ENCODE data around the gene LMOD3.

The LMOD3 gene

GRCh38 chr3:69099576-69099975 lies 22.8 kb downstream of the LMOD3 start:
- Histone ChIP-seq H2AFZ (ENCODE audit: low read length) (no peak overlapping the region), H3K36me3 (replicated peaks in 1 of 2; ENCODE audit: control insufficient read depth in 2 of 2, insufficient read depth in 2 of 2, low read length in 2 of 2) (peaks cover 4 to 35% of the 10 kb centered on the region in 2 donors), H3K4me1 (ENCODE audit: control insufficient read depth in 2 of 2, insufficient read depth in 1 of 2, low read depth in 1 of 2, low read length in 2 of 2) (no peaks in the 10 kb centered on the region), H3K27me3 (ENCODE audit: control insufficient read depth in 3 of 3, insufficient read depth in 3 of 3, low read depth in 1 of 3, low read length in 3 of 3) (no peaks in the 10 kb centered on the region), H3K14ac (ENCODE audit: low read length) (no peak overlapping the region), H3K4me3 (ENCODE audit: low read length in 2 of 2) (no peak overlapping the region), H3K79me1 (ENCODE audit: low read depth, low read length) (no peaks in the 10 kb centered on the region), H2BK12ac (ENCODE audit: low read length) (no peak overlapping the region), H3K27ac (replicated peaks; ENCODE audit: low read length) (no peak overlapping the region), H3K23ac (ENCODE audit: low read depth, low read length, poor library complexity) (no peak overlapping the region), H2BK120ac (ENCODE audit: low read depth, low read length) (no peak overlapping the region), H3K18ac (ENCODE audit: low read length) (no peak overlapping the region), H3K9ac (ENCODE audit: low read depth, low read length, poor library complexity) (no peak overlapping the region), H2BK15ac (ENCODE audit: low read length) (no peak overlapping the region), H3K9me3 (replicated peaks in 1 of 2; ENCODE audit: control insufficient read depth in 2 of 2, insufficient read depth in 1 of 2, low read depth in 1 of 2, low read length in 2 of 2) (no peaks in the 10 kb centered on the region), H4K8ac (ENCODE audit: low read depth, low read length) (no peak overlapping the region), H2BK5ac (ENCODE audit: low read length) (no peak overlapping the region), H3K4me2 (ENCODE audit: insufficient read depth, low read length, poor library complexity, severe bottlenecking) (no peak overlapping the region), H4K91ac (ENCODE audit: low read depth, low read length, poor library complexity) (no peak overlapping the region), H2AK5ac (ENCODE audit: low read depth, low read length) (no peak overlapping the region), H3K4ac (ENCODE audit: low read length) (no peak overlapping the region)
- no peak for DNase-seq (ENCODE audit: low spot score)
- no CpG with 5 or more reads among the region's 4 CpGs for WGBS, 2 donors (ENCODE audit: extremely low coverage in 2 of 2, insufficient read length in 2 of 2, insufficient replicate concordance in 1 of 2)

- Histone ChIP-seq H4K91ac (ENCODE audit: low read depth, low read length, poor library complexity) (no peak overlapping the region), H2BK12ac (ENCODE audit: low read length) (no peak overlapping the region), H3K4me2 (ENCODE audit: insufficient read depth, low read length, poor library complexity, severe bottlenecking) (no peak overlapping the region), H3K4me3 (ENCODE audit: low read length in 2 of 2) (no peak overlapping the region), H3K9me3 (replicated peaks in 1 of 2; ENCODE audit: control insufficient read depth in 2 of 2, insufficient read depth in 1 of 2, low read depth in 1 of 2, low read length in 2 of 2) (no peaks in the 10 kb centered on the region), H3K36me3 (replicated peaks in 1 of 2; ENCODE audit: control insufficient read depth in 2 of 2, insufficient read depth in 2 of 2, low read length in 2 of 2) (peaks cover 4 to 20% of the 10 kb centered on the region in 2 donors), H3K27me3 (ENCODE audit: control insufficient read depth in 3 of 3, insufficient read depth in 3 of 3, low read depth in 1 of 3, low read length in 3 of 3) (no peaks in the 10 kb centered on the region), H3K23ac (ENCODE audit: low read depth, low read length, poor library complexity) (no peak overlapping the region), H3K9ac (ENCODE audit: low read depth, low read length, poor library complexity) (no peak overlapping the region), H2AFZ (ENCODE audit: low read length) (no peak overlapping the region), H3K4me1 (ENCODE audit: control insufficient read depth in 2 of 2, insufficient read depth in 1 of 2, low read depth in 1 of 2, low read length in 2 of 2) (peaks cover 0 to 5% of the 10 kb centered on the region in 2 donors), H2BK15ac (ENCODE audit: low read length) (no peak overlapping the region), H4K8ac (ENCODE audit: low read depth, low read length) (no peak overlapping the region), H3K14ac (ENCODE audit: low read length) (no peak overlapping the region), H3K79me1 (ENCODE audit: low read depth, low read length) (no peaks in the 10 kb centered on the region), H2AK5ac (ENCODE audit: low read depth, low read length) (no peak overlapping the region), H2BK5ac (ENCODE audit: low read length) (no peak overlapping the region), H3K4ac (ENCODE audit: low read length) (no peak overlapping the region), H3K27ac (replicated peaks; ENCODE audit: low read length) (no peak overlapping the region), H2BK120ac (ENCODE audit: low read depth, low read length) (no peak overlapping the region), H3K18ac (ENCODE audit: low read length) (no peak overlapping the region)
- no peak for DNase-seq (ENCODE audit: low spot score)
- WGBS, 2 donors (ENCODE audit: extremely low coverage in 2 of 2, insufficient read length in 2 of 2, insufficient replicate concordance in 1 of 2): no CpG with 5 or more reads among the region's 9 CpGs
These were observed 24.8 kb downstream of the LMOD3 start for GRCh38 chr3:69097407-69098086.

- H4K91ac ChIP-seq (ENCODE audit: low read depth, low read length, poor library complexity): no peak overlapping the region
- H2BK12ac ChIP-seq (ENCODE audit: low read length): no peak overlapping the region
- H3K36me3 ChIP-seq (replicated peaks in 1 of 2; ENCODE audit: control insufficient read depth in 2 of 2, insufficient read depth in 2 of 2, low read length in 2 of 2): peaks cover 0 to 7% of the 10 kb centered on the region in 2 donors
- no peaks in the 10 kb centered on the region for H3K27me3 ChIP-seq (ENCODE audit: control insufficient read depth in 3 of 3, insufficient read depth in 3 of 3, low read depth in 1 of 3, low read length in 3 of 3)
- H2BK120ac ChIP-seq (ENCODE audit: low read depth, low read length): no peak overlapping the region
- H3K18ac ChIP-seq (ENCODE audit: low read length): no peak overlapping the region
- H3K14ac ChIP-seq (ENCODE audit: low read length): no peak overlapping the region
- H3K4me2 ChIP-seq (ENCODE audit: insufficient read depth, low read length, poor library complexity, severe bottlenecking): no peak overlapping the region
- no peak overlapping the region for H3K27ac ChIP-seq (replicated peaks; ENCODE audit: low read length)
- WGBS, 2 donors (ENCODE audit: extremely low coverage in 2 of 2, insufficient read length in 2 of 2, insufficient replicate concordance in 1 of 2): no CpG with 5 or more reads among the region's 5 CpGs
- no peak overlapping the region for H2AFZ ChIP-seq (ENCODE audit: low read length)
- H2BK15ac ChIP-seq (ENCODE audit: low read length): no peak overlapping the region
- no peaks in the 10 kb centered on the region for H3K9me3 ChIP-seq (replicated peaks in 1 of 2; ENCODE audit: control insufficient read depth in 2 of 2, insufficient read depth in 1 of 2, low read depth in 1 of 2, low read length in 2 of 2)
- H3K79me1 ChIP-seq (ENCODE audit: low read depth, low read length): no peaks in the 10 kb centered on the region
- peaks cover 5 to 11% of the 10 kb centered on the region in 2 donors for H3K4me1 ChIP-seq (ENCODE audit: control insufficient read depth in 2 of 2, insufficient read depth in 1 of 2, low read depth in 1 of 2, low read length in 2 of 2)
- H2AK5ac ChIP-seq (ENCODE audit: low read depth, low read length): no peak overlapping the region
- H4K8ac ChIP-seq (ENCODE audit: low read depth, low read length): no peak overlapping the region
- H3K4ac ChIP-seq (ENCODE audit: low read length): no peak overlapping the region
- no peak overlapping the region for H3K23ac ChIP-seq (ENCODE audit: low read depth, low read length, poor library complexity)
- H2BK5ac ChIP-seq (ENCODE audit: low read length): no peak overlapping the region
- no peak overlapping the region for H3K9ac ChIP-seq (ENCODE audit: low read depth, low read length, poor library complexity)
- DNase-seq (ENCODE audit: low spot score): no peak
- no peak overlapping the region for H3K4me3 ChIP-seq (ENCODE audit: low read length in 2 of 2)
These were observed 26.1 kb downstream of the LMOD3 start for GRCh38 chr3:69096299-69096698.

- Histone ChIP-seq H2BK15ac (ENCODE audit: low read length) (no peak overlapping the region), H3K79me1 (ENCODE audit: low read depth, low read length) (no peaks in the 10 kb centered on the region), H3K27me3 (ENCODE audit: control insufficient read depth in 3 of 3, insufficient read depth in 3 of 3, low read depth in 1 of 3, low read length in 3 of 3) (no peaks in the 10 kb centered on the region), H3K18ac (ENCODE audit: low read length) (no peak overlapping the region), H2AFZ (ENCODE audit: low read length) (no peak overlapping the region), H3K36me3 (replicated peaks in 1 of 2; ENCODE audit: control insufficient read depth in 2 of 2, insufficient read depth in 2 of 2, low read length in 2 of 2) (peaks cover 0 to 6% of the 10 kb centered on the region in 2 donors), H3K4me1 (ENCODE audit: control insufficient read depth in 2 of 2, insufficient read depth in 1 of 2, low read depth in 1 of 2, low read length in 2 of 2) (peaks cover 5 to 11% of the 10 kb centered on the region in 2 donors), H3K14ac (ENCODE audit: low read length) (no peak overlapping the region), H4K8ac (ENCODE audit: low read depth, low read length) (no peak overlapping the region), H4K91ac (ENCODE audit: low read depth, low read length, poor library complexity) (no peak overlapping the region), H2BK5ac (ENCODE audit: low read length) (no peak overlapping the region), H3K4me3 (ENCODE audit: low read length in 2 of 2) (no peak overlapping the region), H3K4ac (ENCODE audit: low read length) (no peak overlapping the region), H3K27ac (replicated peaks; ENCODE audit: low read length) (no peak overlapping the region), H3K9ac (ENCODE audit: low read depth, low read length, poor library complexity) (no peak overlapping the region), H2AK5ac (ENCODE audit: low read depth, low read length) (no peak overlapping the region), H2BK120ac (ENCODE audit: low read depth, low read length) (no peak overlapping the region), H3K4me2 (ENCODE audit: insufficient read depth, low read length, poor library complexity, severe bottlenecking) (no peak overlapping the region), H3K9me3 (replicated peaks in 1 of 2; ENCODE audit: control insufficient read depth in 2 of 2, insufficient read depth in 1 of 2, low read depth in 1 of 2, low read length in 2 of 2) (no peaks in the 10 kb centered on the region), H3K23ac (ENCODE audit: low read depth, low read length, poor library complexity) (no peak overlapping the region), H2BK12ac (ENCODE audit: low read length) (no peak overlapping the region)
- DNase-seq (ENCODE audit: low spot score): no peak
- WGBS, 2 donors (ENCODE audit: extremely low coverage in 2 of 2, insufficient read length in 2 of 2, insufficient replicate concordance in 1 of 2): no CpG with 5 or more reads among the region's 5 CpGs
These were observed 26.8 kb downstream of the LMOD3 start for GRCh38 chr3:69095636-69096035.
